WERI-Rb-1 (cell line): ENCODE results near the gene SRPK3.

Experiments used
- DNase-seq: peaks from one replicate; pipeline ENCODE4 v3.0.0-alpha.2; 2020
- H3K27ac ChIP-seq: fragments of 250-450 bp; sonication (Bioruptor Pico); 2 replicates; pipeline ENCODE4 v1.5.1; 2020; ENCODE audit warnings: mild to moderate bottlenecking, moderate library complexity
- H3K27me3 ChIP-seq: fragments of 250-450 bp; sonication (Bioruptor Pico); 2 replicates; pipeline ENCODE4 v1.5.1; 2021; ENCODE audit warnings: mild to moderate bottlenecking, low read depth, moderate library complexity; ENCODE audit not compliant: insufficient read depth, severe bottlenecking
- H3K36me3 ChIP-seq: fragments of 250-450 bp; sonication (Bioruptor Pico); 2 replicates; pipeline ENCODE4 v1.5.1; 2020; ENCODE audit warnings: mild to moderate bottlenecking, moderate library complexity
- H3K4me3 ChIP-seq: 2 replicates; pipeline ENCODE4 v1.5.1; 2011; ENCODE audit warnings: low read depth, mild to moderate bottlenecking, control low read depth, low read length
- H3K9me3 ChIP-seq: fragments of 250-450 bp; sonication (Bioruptor Pico); 2 replicates; pipeline ENCODE4 v1.5.1; 2021; ENCODE audit warnings: mild to moderate bottlenecking, moderate library complexity; ENCODE audit not compliant: severe bottlenecking
- TF ChIP-seq, protein P1 (sequence below): IDR thresholded peaks from 2 replicates; pipeline ENCODE4 v1.5.1; 2011; ENCODE audit warnings: low read depth, mild to moderate bottlenecking, control low read depth, inconsistent platforms, low read length

SRPK3 gene

GRCh38 chrX:153780678-153781427 lies at the start of gene SRPK3:
TSS of gene SRPK3 (plus strand) at chrX:153781041. CDS start at chrX:153781087, 46 bp downstream.
- peaks cover 13% of the 10 kb centered on the region for H3K27me3 ChIP-seq

GRCh38 chrX:153731117-153731844 lies 49.6 kb upstream of the SRPK3 start:
- peaks cover 9% of the 10 kb centered on the region for H3K27me3 ChIP-seq
- no peak for DNase-seq
- H3K4me3 ChIP-seq: no peak overlapping the region
- H3K36me3 ChIP-seq: peaks cover 21% of the 10 kb centered on the region
- no peak overlapping the region for H3K27ac ChIP-seq
- no peaks in the 10 kb centered on the region for H3K9me3 ChIP-seq
- TF ChIP-seq, protein P1, sequence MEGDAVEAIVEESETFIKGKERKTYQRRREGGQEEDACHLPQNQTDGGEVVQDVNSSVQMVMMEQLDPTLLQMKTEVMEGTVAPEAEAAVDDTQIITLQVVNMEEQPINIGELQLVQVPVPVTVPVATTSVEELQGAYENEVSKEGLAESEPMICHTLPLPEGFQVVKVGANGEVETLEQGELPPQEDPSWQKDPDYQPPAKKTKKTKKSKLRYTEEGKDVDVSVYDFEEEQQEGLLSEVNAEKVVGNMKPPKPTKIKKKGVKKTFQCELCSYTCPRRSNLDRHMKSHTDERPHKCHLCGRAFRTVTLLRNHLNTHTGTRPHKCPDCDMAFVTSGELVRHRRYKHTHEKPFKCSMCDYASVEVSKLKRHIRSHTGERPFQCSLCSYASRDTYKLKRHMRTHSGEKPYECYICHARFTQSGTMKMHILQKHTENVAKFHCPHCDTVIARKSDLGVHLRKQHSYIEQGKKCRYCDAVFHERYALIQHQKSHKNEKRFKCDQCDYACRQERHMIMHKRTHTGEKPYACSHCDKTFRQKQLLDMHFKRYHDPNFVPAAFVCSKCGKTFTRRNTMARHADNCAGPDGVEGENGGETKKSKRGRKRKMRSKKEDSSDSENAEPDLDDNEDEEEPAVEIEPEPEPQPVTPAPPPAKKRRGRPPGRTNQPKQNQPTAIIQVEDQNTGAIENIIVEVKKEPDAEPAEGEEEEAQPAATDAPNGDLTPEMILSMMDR: no peak

More at GRCh38 chrX:153780678-153781427, at the start of gene SRPK3:
- Histone ChIP-seq H3K9me3 (no peaks in the 10 kb centered on the region), H3K27ac (peak within 1 kb of the TSS; percentile 74), H3K36me3 (peaks cover 7% of the 10 kb centered on the region), H3K4me3 (peak within 1 kb of the TSS; percentile 10)
- TF ChIP-seq, protein P1: no peak
- peak; percentile 65 for DNase-seq

GRCh38 chrX:153731845-153732215 lies 49.0 kb upstream of the SRPK3 start:
- Histone ChIP-seq H3K4me3 (no peak overlapping the region), H3K9me3 (no peaks in the 10 kb centered on the region), H3K27me3 (peaks cover 6% of the 10 kb centered on the region), H3K27ac (no peak overlapping the region), H3K36me3 (peaks cover 22% of the 10 kb centered on the region)
- DNase-seq: no peak
- TF ChIP-seq, protein P1: no peak

GRCh38 chrX:153732401-153732800 lies 48.4 kb upstream of the SRPK3 start:
- H3K27me3 ChIP-seq: peaks cover 6% of the 10 kb centered on the region
- no peak overlapping the region for H3K27ac ChIP-seq
- no peak overlapping the region for H3K4me3 ChIP-seq
- TF ChIP-seq, protein P1: no peak
- peaks cover 28% of the 10 kb centered on the region for H3K36me3 ChIP-seq
- no peak for DNase-seq
- H3K9me3 ChIP-seq: no peaks in the 10 kb centered on the region

DNA sequence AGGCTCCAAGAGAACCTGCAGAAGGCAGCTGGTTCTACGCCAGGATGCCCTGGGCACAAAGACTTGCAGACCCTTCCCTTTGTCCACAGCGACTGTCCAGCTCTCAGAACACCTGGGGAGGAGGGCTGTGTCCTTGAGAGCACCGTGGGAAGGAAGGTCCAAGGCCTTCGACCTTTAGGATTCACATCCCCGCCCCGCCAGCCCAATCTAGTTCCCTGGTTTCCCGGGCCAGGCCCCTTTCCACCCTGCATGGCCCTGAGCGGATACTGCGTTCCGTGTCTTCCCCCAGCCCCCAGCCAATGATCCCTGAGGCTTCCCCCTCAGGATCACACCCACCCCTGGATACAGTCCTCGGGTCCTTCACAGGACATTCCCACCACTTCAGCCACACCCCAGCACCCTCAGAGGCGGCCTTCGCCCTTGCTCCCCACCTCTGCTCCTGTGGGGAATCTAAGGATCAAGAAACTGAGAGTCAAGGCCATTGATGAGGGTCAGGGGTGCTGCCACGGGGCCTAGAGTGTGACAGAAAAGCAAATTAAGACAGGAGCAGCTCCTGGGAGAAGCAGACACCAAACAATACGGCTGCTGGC lies 47.1 kb upstream of the SRPK3 start:
- Histone ChIP-seq H3K9me3 (no peaks in the 10 kb centered on the region), H3K27ac (no peak overlapping the region), H3K4me3 (no peak overlapping the region), H3K36me3 (peaks cover 28% of the 10 kb centered on the region), H3K27me3 (peaks cover 8% of the 10 kb centered on the region)
- TF ChIP-seq, protein P1: no peak
- DNase-seq: no peak
